HepG2 (cell line): ENCODE data around the gene POMT2. TPM values are rescaled to one million over a fixed set of nuclear protein-coding genes. Genes with fewer than 3 reads are reported as not detected.

Source experiments
- ATAC-seq: fragments of 200-7000 bp; cut with Tn5 transposase; 3 replicates; pipeline ENCODE4 v1.9.1; 2020; ENCODE audit warnings: mild to moderate bottlenecking, moderate library complexity
- BruUV-seq: library from RNA; stranded (reverse); fragments of 400-500 nt; replicated peaks from 2 replicates; lab custom pipeline; 2021; lab: Mats Ljungman, UMichigan
- CTCF ChIA-PET: fragments of 300-600 bp; formaldehyde crosslinking; extraction: SDS; loops from one replicate; lab custom pipeline; 2021; ENCODE audit warnings: low total read pairs, inconsistent platforms, low intra/inter-chr PET ratio; lab: Yijun Ruan, JAX
- POLR2A ChIA-PET: fragments of 350-600 bp; sonication (Branson Sonifier 250); formaldehyde crosslinking; loops from one replicate; lab custom pipeline; 2020; ENCODE audit warnings: antibody characterized with exemption, inconsistent platforms; lab: Yijun Ruan, JAX
- DNase-seq: peaks from one replicate; pipeline ENCODE4 v3.0.0-alpha.2; 2015; ENCODE audit warnings: low spot score
- FAIRE-seq: peaks from 3 replicates; lab custom pipeline; 2011; peaks lifted over from hg19 to GRCh38; lab: Jason Lieb, UNC
- H2AFZ ChIP-seq: one replicate; pipeline ENCODE4 v1.6.1; 2011; ENCODE audit warnings: low read length, inconsistent platforms
- H3K27ac ChIP-seq: fragments of 300-600 bp; 3 replicates; pipeline ENCODE4 v1.8.0; 2011; ENCODE audit warnings: mixed run types, mild to moderate bottlenecking, mixed read lengths, low read length, inconsistent platforms; ENCODE audit not compliant: insufficient read depth; ENCODE audit errors: extremely low read length
- H3K27me3 ChIP-seq, 2 experiments: fragments of 200-600 bp in 1 of 2; 2 replicates in 1 of 2; 3 replicates in 1 of 2; pipeline versions ENCODE4 v1.6.0 to v1.8.0; 2011; ENCODE audit warnings: low read length in 2 of 2, mild to moderate bottlenecking in 2 of 2, moderate library complexity in 2 of 2, inconsistent platforms in 1 of 2; ENCODE audit not compliant: insufficient read depth in 2 of 2, control insufficient read depth in 1 of 2
- H3K36me3 ChIP-seq, 2 experiments: fragments of 200-600 bp in 1 of 2; replicated peaks in 1 of 2; 2 replicates in 1 of 2; 3 replicates in 1 of 2; pipeline versions ENCODE4 v1.5.1 to v1.8.0; 2011; ENCODE audit warnings: low read length in 2 of 2, inconsistent platforms in 1 of 2; ENCODE audit not compliant: insufficient read depth in 2 of 2, control insufficient read depth in 1 of 2
- H3K4me1 ChIP-seq: 2 replicates; pipeline ENCODE4 v1.5.1; 2012; ENCODE audit warnings: low read length, inconsistent platforms; ENCODE audit not compliant: insufficient read depth
- H3K4me2 ChIP-seq: 2 replicates; pipeline ENCODE4 v1.6.0; 2011; ENCODE audit warnings: low read depth, low read length, inconsistent platforms
- H3K4me3 ChIP-seq, 3 experiments: fragments of 200-600 bp in 1 of 3; sonication (generic), shearing (Covaris generic) in 1 of 3; replicated peaks in 1 of 3; 2 replicates each; pipeline ENCODE4 v1.5.1; 2011 to 2016; ENCODE audit warnings: low read length in 3 of 3, inconsistent platforms in 2 of 3, low read depth in 2 of 3, mild to moderate bottlenecking in 2 of 3, control low read depth in 1 of 3, mixed read lengths in 1 of 3; ENCODE audit not compliant: insufficient read depth in 1 of 3
- H3K79me2 ChIP-seq: one replicate; pipeline ENCODE4 v1.6.1; 2011; ENCODE audit warnings: low read length, inconsistent platforms; ENCODE audit not compliant: insufficient read depth
- H3K9ac ChIP-seq: 2 replicates; pipeline ENCODE4 v1.6.0; 2011; ENCODE audit warnings: mild to moderate bottlenecking, low read depth, low read length, inconsistent platforms; ENCODE audit not compliant: insufficient read depth
- H3K9me3 ChIP-seq: 2 replicates; pipeline ENCODE4 v1.5.1; 2012; ENCODE audit warnings: mild to moderate bottlenecking, low read length
- H4K20me1 ChIP-seq: 2 replicates; pipeline ENCODE4 v1.6.0; 2011; ENCODE audit warnings: inconsistent platforms, mild to moderate bottlenecking, low read length, moderate library complexity; ENCODE audit not compliant: insufficient read depth
- HHEX ChIP-seq: IDR thresholded peaks from 2 replicates; pipeline ENCODE4 v1.6.1; 2016; ENCODE audit warnings: control low read depth
- JUN ChIP-seq: sonication (generic); formaldehyde crosslinking; IDR thresholded peaks from 2 replicates; pipeline ENCODE4 v1.4.0; 2020; ENCODE audit warnings: mild to moderate bottlenecking, missing genetic modification reagents
- PBX2 ChIP-seq: IDR thresholded peaks from 2 replicates; pipeline ENCODE4 v1.6.1; 2016; ENCODE audit warnings: control low read depth
- PHF20 ChIP-seq: sonication (generic); formaldehyde crosslinking; IDR thresholded peaks from 2 replicates; pipeline ENCODE4 v1.5.0; 2020; ENCODE audit warnings: mild to moderate bottlenecking, missing genetic modification reagents
- ZFY ChIP-seq: sonication (generic); formaldehyde crosslinking; IDR thresholded peaks from 2 replicates; pipeline ENCODE4 v1.4.0; 2020; ENCODE audit warnings: missing genetic modification reagents
- ZNF121 ChIP-seq: sonication (generic); formaldehyde crosslinking; IDR thresholded peaks from 2 replicates; pipeline ENCODE4 v1.5.0; 2020; ENCODE audit warnings: mild to moderate bottlenecking, missing genetic modification reagents
- ZNF546 ChIP-seq: sonication (generic); formaldehyde crosslinking; conservative IDR thresholded peaks from 2 replicates; pipeline ENCODE4 v1.8.1; 2023; ENCODE audit warnings: mild to moderate bottlenecking, missing genetic modification reagents
- ZNF562 ChIP-seq: sonication (generic); formaldehyde crosslinking; IDR thresholded peaks from 2 replicates; pipeline ENCODE4 v1.8.0; 2022; ENCODE audit warnings: missing genetic modification reagents, borderline replicate concordance
- ZNF569 ChIP-seq: sonication (generic); formaldehyde crosslinking; IDR thresholded peaks from 2 replicates; pipeline ENCODE4 v1.5.0; 2020; ENCODE audit warnings: mild to moderate bottlenecking, missing genetic modification reagents, moderate library complexity, borderline replicate concordance
- ZNF773 ChIP-seq: sonication (generic); formaldehyde crosslinking; IDR thresholded peaks from 2 replicates; pipeline ENCODE4 v1.4.0; 2020; ENCODE audit warnings: missing genetic modification reagents, borderline replicate concordance
- WGBS: methylation state at CpG from one replicate; pipeline ENCODE4 v1.1.6; 2017; ENCODE audit warnings: low lambda C conversion rate; 5-methylcytosine and 5-hydroxymethylcytosine counted together
- in situ Hi-C: cut with HindIII; loops from 2 replicates; pipeline ENCODE4 v1.10.0; 2017; ENCODE audit warnings: low pct_unique_long_range_greater_than_20kb; ENCODE audit not compliant: extremely low pct_ligation_motif_present
- intact Hi-C: fragments of 100-400 bp; cut with micrococcal nuclease; formaldehyde crosslinking; loops from one replicate; pipeline ENCODE4 v1.10.0; 2022; ENCODE audit not compliant: unreplicated experiment
- polyA plus RNA-seq, 8 experiments: library from polyadenylated mRNA; depleted of rRNA in 3 of 8; stranded (reverse) in 7 of 8; unstranded in 1 of 8; fragments of >200 nt; fragmentation: Illumina TruSeq in 4 of 8; extraction: Trizol in 4 of 8; gene quantifications; 2 replicates each; pipeline versions ENCODE4 v1.2.1 to v1.2.3, GENCODE V29; 2011 to 2016; ENCODE audit warnings: low read depth in 4 of 8, missing spikeins in 1 of 8, mixed read lengths in 1 of 8; ENCODE audit not compliant: insufficient read depth in 1 of 8
- total RNA-seq, 5 experiments: library from RNA; depleted of rRNA; stranded (reverse); fragments of >200 nt; fragmentation: Illumina TruSeq; extraction: Trizol; gene quantifications; 2 replicates each; pipeline ENCODE4 v1.2.3, GENCODE V29; 2016; ENCODE audit warnings: low read depth in 1 of 5

The POMT2 gene
- total and polyA plus RNA-seq, 2 of the 13 experiments (the other 11 are each of a cell fraction or from before 2014, with no cell fraction given) = 15.3 to 15.9 TPM

- ChIA-PET CTCF (no interaction called here), POLR2A (no interaction called here)
- intact Hi-C loops (no loop called here), in situ Hi-C loops (no loop called here)
- Histone ChIP-seq H3K9me3 (no peaks in the 10 kb centered on the region), H3K4me3 (no peak overlapping the region), H3K4me1 (no peaks in the 10 kb centered on the region; the same call in 1 of the 2 replicates), H3K9ac (no peak overlapping the region), H3K36me3 (no peaks in the 10 kb centered on the region), H3K79me2 (no peaks in the 10 kb centered on the region), H3K27ac (no peak overlapping the region), H2AFZ (no peak overlapping the region), H4K20me1 (no peaks in the 10 kb centered on the region), H3K4me2 (no peak overlapping the region), H3K27me3 (peaks cover 9 to 28% of the 10 kb centered on the region in 2 experiments)
- 29% methylated on average over 1 of the region's 5 CpGs for WGBS
- no peak; the same call in 2 of the 3 replicates for ATAC-seq
- no TSS peak for BruUV-seq
- FAIRE-seq = no peak
- no peak for DNase-seq
- TF ChIP-seq ZNF562 (CRISPR knock-in tag) (no peak), HHEX (CRISPR knock-in tag) (no peak), ZNF773 (CRISPR knock-in tag) (no peak), ZNF569 (CRISPR knock-in tag) (no peak), PHF20 (CRISPR knock-in tag) (no peak), ZNF546 (CRISPR knock-in tag) (no peak), ZNF121 (CRISPR knock-in tag) (no peak), JUN (CRISPR knock-in tag) (no peak), ZFY (CRISPR knock-in tag) (no peak), PBX2 (CRISPR knock-in tag) (no peak)
Measured at GRCh38 chr14:77258566-77258965, 62.1 kb downstream of the POMT2 start.
